SJCRH30 (cell line): ENCODE results near the gene TAC4. TPM values are rescaled to one million over a fixed set of nuclear protein-coding genes. Genes with fewer than 3 reads are reported as not detected.
A peak's percentile ranks its signal among the peaks of the same experiment; 100 is the strongest.

Experiments used
- DNase-seq, 2 experiments: peaks; one replicate each; pipeline ENCODE4 v3.0.0-alpha.2; 2015 to 2020
- H3K27ac ChIP-seq: fragments of 250-450 bp; sonication (Bioruptor Pico); 2 replicates; pipeline ENCODE4 v1.5.1; 2020; ENCODE audit warnings: mild to moderate bottlenecking, moderate library complexity
- H3K27me3 ChIP-seq: fragments of 250-450 bp; sonication (Bioruptor Pico); 2 replicates; pipeline ENCODE4 v1.5.1; 2020; ENCODE audit warnings: mild to moderate bottlenecking, moderate library complexity
- H3K36me3 ChIP-seq: fragments of 250-450 bp; sonication (Bioruptor Pico); 2 replicates; pipeline ENCODE4 v1.5.1; 2020; ENCODE audit warnings: mild to moderate bottlenecking, moderate library complexity
- H3K4me1 ChIP-seq: fragments of 250-450 bp; sonication (Bioruptor Pico); 2 replicates; pipeline ENCODE4 v1.5.1; 2020; ENCODE audit warnings: mild to moderate bottlenecking, moderate library complexity
- H3K4me3 ChIP-seq: fragments of 250-450 bp; sonication (Bioruptor Pico); 2 replicates; pipeline ENCODE4 v1.5.1; 2020; ENCODE audit warnings: mild to moderate bottlenecking, moderate library complexity
- H3K9me3 ChIP-seq: fragments of 250-450 bp; sonication (Bioruptor Pico); replicated peaks from 2 replicates; pipeline ENCODE4 v1.5.1; 2020; ENCODE audit warnings: mild to moderate bottlenecking, moderate library complexity
- total RNA-seq: library from RNA; depleted of rRNA; stranded (reverse); fragments of >200 nt; shearing (Covaris generic); gene quantifications from 2 replicates; pipeline ENCODE4 v1.2.3, GENCODE V29; 2014

TAC4 gene
- total RNA-seq, 1 experiment from 2014 or later = not detected

GRCh38 chr17:49821466-49821865 lies 26.4 kb downstream of the TAC4 start:
- DNase-seq = no peak
- Histone ChIP-seq H3K36me3 (peaks cover 71% of the 10 kb centered on the region), H3K4me3 (no peak overlapping the region), H3K9me3 (no peaks in the 10 kb centered on the region), H3K4me1 (no peaks in the 10 kb centered on the region), H3K27ac (no peak overlapping the region), H3K27me3 (no peaks in the 10 kb centered on the region)

DNA sequence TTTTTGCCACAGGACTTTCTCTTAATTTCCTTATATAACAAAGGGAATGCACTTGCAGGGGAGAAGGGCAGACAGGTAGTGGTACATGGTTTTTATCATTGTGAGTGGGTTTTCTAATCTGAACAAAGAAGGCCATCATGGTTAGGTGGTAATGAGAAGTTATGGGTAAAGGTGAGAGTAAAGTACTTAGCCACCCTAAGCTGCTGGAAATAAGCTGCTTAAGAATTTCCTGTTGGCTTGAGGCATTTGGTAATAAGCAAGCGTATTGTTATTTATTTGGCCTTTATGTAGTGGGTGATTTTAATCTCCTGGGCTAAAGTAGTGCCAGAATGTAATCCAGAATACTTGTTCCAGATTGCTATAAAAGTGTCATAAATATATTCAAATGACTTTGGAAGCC lies 27.1 kb downstream of the TAC4 start:
- H3K36me3 ChIP-seq = peaks cover 71% of the 10 kb centered on the region
- DNase-seq = no peak

DNA sequence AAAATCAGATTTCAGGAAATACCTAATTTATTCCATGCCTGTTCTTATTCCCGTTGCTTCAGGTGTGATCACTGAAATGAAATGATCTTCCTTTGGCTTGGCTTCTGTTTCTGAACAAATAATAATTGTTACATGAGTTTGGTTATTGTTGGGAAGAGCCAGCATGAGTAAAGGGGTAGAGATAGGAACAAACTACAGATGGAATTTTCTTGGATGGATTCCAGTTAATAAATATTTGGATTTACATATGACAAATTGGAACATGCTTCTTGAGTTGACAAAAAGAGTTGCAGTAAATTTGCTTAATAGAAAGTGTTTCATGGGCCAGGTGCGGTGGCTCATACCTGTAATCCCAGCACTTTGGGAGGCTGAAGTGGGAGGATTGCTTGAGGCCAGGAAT lies 28.2 kb downstream of the TAC4 start:
- Histone ChIP-seq H3K9me3 (no peaks in the 10 kb centered on the region), H3K27ac (no peak overlapping the region), H3K27me3 (no peaks in the 10 kb centered on the region), H3K36me3 (peaks cover 64% of the 10 kb centered on the region), H3K4me1 (no peaks in the 10 kb centered on the region), H3K4me3 (no peak overlapping the region)
- no peak for DNase-seq

More for the DNA sequence above, 27.1 kb downstream of the TAC4 start:
- H3K4me3 ChIP-seq = no peak overlapping the region
- no peak overlapping the region for H3K27ac ChIP-seq
- no peaks in the 10 kb centered on the region for H3K4me1 ChIP-seq
- H3K27me3 ChIP-seq = no peaks in the 10 kb centered on the region
- H3K9me3 ChIP-seq = no peaks in the 10 kb centered on the region

- Histone ChIP-seq H3K36me3 (peaks cover 67% of the 10 kb centered on the region), H3K27me3 (no peaks in the 10 kb centered on the region), H3K27ac (no peak overlapping the region), H3K9me3 (no peaks in the 10 kb centered on the region), H3K4me3 (no peak overlapping the region), H3K4me1 (no peaks in the 10 kb centered on the region)
- no peak for DNase-seq
Observed at GRCh38 chr17:49819138-49819537, 28.7 kb downstream of the TAC4 start.

DNA sequence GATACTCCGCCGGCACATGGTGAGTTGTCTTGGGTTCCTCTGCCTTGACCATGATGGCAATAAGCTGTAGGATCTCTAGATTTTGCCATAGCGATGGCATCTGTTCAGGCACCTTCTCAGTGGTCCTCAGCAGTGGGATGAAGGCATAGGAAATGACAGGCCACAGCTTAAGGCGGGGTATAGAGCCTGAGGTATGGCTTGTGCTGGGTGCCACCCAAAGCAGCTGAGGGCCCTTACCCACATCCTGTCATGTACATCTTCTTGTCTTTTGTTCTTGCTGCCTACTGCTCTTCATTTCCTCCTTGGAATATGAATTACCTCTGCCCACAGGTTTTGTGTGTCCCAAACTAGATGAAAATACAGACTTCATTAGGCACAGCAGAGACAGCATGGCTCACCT lies 29.9 kb downstream of the TAC4 start:
- H3K4me1 ChIP-seq = no peaks in the 10 kb centered on the region
- no peak overlapping the region for H3K27ac ChIP-seq
- H3K27me3 ChIP-seq = no peaks in the 10 kb centered on the region
- no peaks in the 10 kb centered on the region for H3K9me3 ChIP-seq
- no peak for DNase-seq
- H3K36me3 ChIP-seq = peaks cover 63% of the 10 kb centered on the region
- no peak overlapping the region for H3K4me3 ChIP-seq

DNA sequence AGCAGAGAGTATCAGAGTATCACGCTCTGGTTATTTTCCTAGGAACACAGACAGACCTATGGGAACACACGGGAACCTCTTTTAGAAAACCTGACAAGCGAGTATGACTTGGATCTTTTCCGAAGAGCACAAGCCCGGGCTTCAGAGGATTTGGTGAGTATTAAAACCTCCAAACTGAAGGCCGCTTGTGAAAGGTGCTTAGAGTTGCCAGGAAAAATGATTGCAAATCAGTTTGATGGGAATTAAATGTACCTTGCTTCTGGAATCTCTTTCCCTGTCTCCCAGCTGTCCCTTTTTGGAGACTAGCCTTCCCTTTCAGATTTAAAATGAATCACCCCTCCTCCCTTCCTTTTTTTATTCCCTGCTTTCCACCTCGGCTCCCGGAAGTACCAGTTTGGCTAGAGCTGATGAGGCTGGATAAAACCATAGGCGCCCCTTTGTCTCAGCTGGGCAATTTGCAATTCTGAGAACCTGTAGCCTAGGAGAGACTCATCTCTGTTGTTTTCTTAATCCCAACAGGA lies 32.0 kb downstream of the TAC4 start:
- no peak for DNase-seq
- H3K27ac ChIP-seq = no peak overlapping the region
- H3K36me3 ChIP-seq = peaks cover 59% of the 10 kb centered on the region

DNA sequence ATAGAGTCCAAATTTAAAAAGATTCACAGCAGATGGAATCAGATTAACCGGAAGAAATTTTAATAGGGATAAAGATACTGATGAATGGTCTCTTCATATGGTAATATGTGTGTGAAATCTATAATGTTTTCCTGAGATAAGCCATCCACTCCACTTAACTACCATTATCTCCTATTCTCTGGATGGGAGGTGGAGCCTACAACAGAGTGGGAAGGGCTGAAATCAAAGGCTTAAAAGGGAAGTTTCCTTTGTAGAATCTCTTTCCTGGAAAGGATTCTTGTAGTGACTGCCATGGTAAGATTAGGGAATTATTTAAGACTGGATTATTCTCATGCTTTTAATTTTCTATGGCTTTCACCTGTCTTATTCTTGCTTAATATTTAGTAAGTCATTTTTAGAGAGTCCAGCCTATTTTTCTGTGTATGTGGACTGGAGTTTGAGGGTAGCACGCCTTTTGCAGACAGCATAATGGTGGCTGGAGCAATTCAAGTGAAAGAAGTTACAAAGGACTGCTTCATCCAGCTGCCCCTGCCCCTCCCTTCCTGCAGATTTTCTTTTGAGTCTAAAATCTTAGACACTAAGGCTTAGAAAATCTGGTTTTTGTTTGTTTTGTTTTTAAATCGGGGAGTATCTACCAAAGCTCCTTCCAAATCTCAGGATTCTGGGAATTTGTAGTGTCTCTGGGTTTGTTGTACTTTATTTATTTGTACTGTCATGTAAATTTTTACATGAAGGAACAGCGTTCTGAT lies 32.9 kb downstream of the TAC4 start:
- no peaks in the 10 kb centered on the region for H3K27me3 ChIP-seq
- H3K9me3 ChIP-seq = no peaks in the 10 kb centered on the region
- no peak for DNase-seq
- H3K36me3 ChIP-seq = peaks cover 65% of the 10 kb centered on the region
- no peak overlapping the region for H3K27ac ChIP-seq
- H3K4me1 ChIP-seq = no peaks in the 10 kb centered on the region
- H3K4me3 ChIP-seq = no peak overlapping the region

More for the DNA sequence above, 32.0 kb downstream of the TAC4 start:
- H3K9me3 ChIP-seq = no peaks in the 10 kb centered on the region
- no peaks in the 10 kb centered on the region for H3K4me1 ChIP-seq
- H3K27me3 ChIP-seq = no peaks in the 10 kb centered on the region
- H3K4me3 ChIP-seq = no peak overlapping the region

DNA sequence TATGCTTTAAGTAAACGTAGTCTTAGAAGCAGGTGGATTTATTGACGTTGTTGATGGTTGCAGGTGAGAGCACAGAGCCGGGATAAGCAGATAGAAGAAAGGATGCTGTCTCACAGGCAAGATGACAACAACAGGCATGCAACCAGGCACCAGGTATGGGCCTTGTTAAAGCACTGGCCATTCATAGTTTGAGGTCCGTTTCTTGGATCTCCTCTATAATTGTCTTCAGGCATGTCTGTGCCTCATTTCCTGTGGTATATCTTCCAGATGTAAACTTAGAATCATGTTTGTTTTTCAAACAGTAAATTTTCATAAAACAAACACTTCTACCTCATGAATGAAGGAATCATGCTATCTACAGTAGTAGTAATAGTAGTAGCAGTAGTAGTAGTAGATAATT lies 38.8 kb downstream of the TAC4 start:
- no peak for DNase-seq
- peaks cover 69% of the 10 kb centered on the region for H3K36me3 ChIP-seq
- no peak overlapping the region for H3K4me3 ChIP-seq
- no peak overlapping the region for H3K27ac ChIP-seq
- no peaks in the 10 kb centered on the region for H3K4me1 ChIP-seq
- H3K9me3 ChIP-seq = no peaks in the 10 kb centered on the region
- no peaks in the 10 kb centered on the region for H3K27me3 ChIP-seq

GRCh38 chr17:49798738-49799137 lies 49.1 kb downstream of the TAC4 start:
- Histone ChIP-seq H3K9me3 (no peaks in the 10 kb centered on the region), H3K4me3 (no peak overlapping the region), H3K27ac (no peak overlapping the region), H3K27me3 (no peaks in the 10 kb centered on the region), H3K36me3 (peaks cover 57% of the 10 kb centered on the region), H3K4me1 (no peaks in the 10 kb centered on the region)
- DNase-seq = no peak

DNA sequence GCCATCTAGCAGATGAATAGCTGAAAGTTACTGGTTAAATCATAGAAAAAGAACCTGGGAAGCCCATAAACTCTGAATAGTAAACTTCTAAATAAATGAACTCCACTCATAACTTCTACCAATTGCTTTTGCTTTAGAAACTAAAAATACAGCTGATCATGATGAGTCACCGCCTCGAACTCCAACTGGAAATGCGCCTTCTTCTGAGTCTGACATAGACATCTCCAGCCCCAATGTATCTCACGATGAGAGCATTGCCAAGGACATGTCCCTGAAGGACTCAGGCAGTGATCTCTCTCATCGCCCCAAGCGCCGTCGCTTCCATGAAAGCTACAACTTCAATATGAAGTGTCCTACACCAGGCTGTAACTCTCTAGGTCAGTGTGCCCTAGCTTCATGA lies 49.7 kb downstream of the TAC4 start:
- Histone ChIP-seq H3K27me3 (no peaks in the 10 kb centered on the region), H3K36me3 (peaks cover 55% of the 10 kb centered on the region), H3K9me3 (no peaks in the 10 kb centered on the region), H3K4me3 (no peak overlapping the region), H3K4me1 (no peaks in the 10 kb centered on the region), H3K27ac (no peak overlapping the region)
- no peak for DNase-seq

GRCh38 chr17:49795372-49795771 lies 52.5 kb downstream of the TAC4 start:
- Histone ChIP-seq H3K4me1 (no peaks in the 10 kb centered on the region), H3K27me3 (no peaks in the 10 kb centered on the region), H3K27ac (no peak overlapping the region), H3K4me3 (no peak overlapping the region), H3K36me3 (peaks cover 44% of the 10 kb centered on the region), H3K9me3 (no peaks in the 10 kb centered on the region)
- DNase-seq = no peak

GRCh38 chr17:49793309-49793708 lies 54.6 kb downstream of the TAC4 start:
- no peaks in the 10 kb centered on the region for H3K27me3 ChIP-seq
- no peaks in the 10 kb centered on the region; the same call in 1 of the 2 replicates for H3K4me1 ChIP-seq
- H3K9me3 ChIP-seq = no peaks in the 10 kb centered on the region
- H3K36me3 ChIP-seq = peaks cover 29% of the 10 kb centered on the region
- no peak overlapping the region for H3K4me3 ChIP-seq
- no peak for DNase-seq
- H3K27ac ChIP-seq = no peak overlapping the region

- Histone ChIP-seq H3K36me3 (peaks cover 5% of the 10 kb centered on the region), H3K27ac (no peak overlapping the region), H3K4me1 (no peaks in the 10 kb centered on the region; the same call in 1 of the 2 replicates), H3K9me3 (no peaks in the 10 kb centered on the region), H3K27me3 (no peaks in the 10 kb centered on the region), H3K4me3 (peak overlapping the region; percentile 93)
- no peak for DNase-seq
Observed at GRCh38 chr17:49789243-49789578, 58.7 kb downstream of the TAC4 start.

DNA sequence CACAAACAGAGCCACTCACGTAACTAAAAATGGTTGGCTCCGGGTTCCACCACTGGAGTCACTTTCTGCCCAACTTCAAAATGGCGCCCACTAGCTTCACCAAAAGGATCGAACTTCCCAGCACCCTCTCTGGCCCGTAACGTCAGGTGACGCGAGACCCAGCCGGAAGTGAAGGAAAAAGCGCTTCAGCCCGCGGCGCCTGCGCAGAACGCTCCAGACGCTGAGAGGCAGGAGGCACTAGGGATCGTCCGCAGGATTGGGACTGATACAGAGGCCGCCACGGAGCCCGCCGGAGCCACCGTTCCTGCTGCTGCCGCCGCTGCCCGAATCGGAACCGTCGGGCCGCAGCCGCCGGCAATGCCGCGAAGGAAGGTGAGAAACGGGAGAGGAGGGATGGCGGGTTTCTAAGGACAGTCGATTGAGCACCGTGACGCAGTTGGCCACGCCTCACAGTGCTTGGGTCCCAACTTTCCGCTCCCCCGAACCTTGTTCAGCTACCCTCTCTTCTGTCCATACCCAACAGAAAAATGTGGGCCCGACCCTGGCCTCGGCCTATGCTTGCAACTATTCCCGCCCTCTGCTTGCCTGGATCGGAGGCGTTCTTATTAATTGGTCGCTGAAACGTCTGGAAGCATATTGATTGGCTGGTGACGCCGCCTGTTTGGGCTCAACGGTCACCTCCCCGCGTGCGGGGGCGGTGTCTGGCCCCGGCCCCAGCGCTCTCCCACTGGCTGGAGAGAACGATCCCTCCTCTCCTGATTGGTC lies 59.2 kb downstream of the TAC4 start, which contains the start of gene KAT7:
Gene KAT7 (plus strand): TSS at position 204 of the 765 bp plus-strand sequence. CDS start 154 bp downstream, at position 358.
- H3K4me1 ChIP-seq = no peaks in the 10 kb centered on the region; the same call in 1 of the 2 replicates
- peak within 1 kb of the TSS; percentile 94 for H3K27ac ChIP-seq
- no peaks in the 10 kb centered on the region for H3K27me3 ChIP-seq
- H3K4me3 ChIP-seq = peak within 1 kb of the TSS; percentile 93
- no peaks in the 10 kb centered on the region for H3K9me3 ChIP-seq
- peak; percentile 97 to 99 for DNase-seq
- peaks cover 4% of the 10 kb centered on the region for H3K36me3 ChIP-seq
